ENCODE measurements around the gene TTLL11.

TTLL11 gene

GRCh38 chr9:122091682-122092592 is 1.2 kb downstream of the TTLL11 start:
- H3K27ac ChIP-seq = peak overlapping the region; percentile 72
- TF ChIP-seq ZFX (IDR thresholded peaks at IDR 0.05) (no peak), CTCF (conservative IDR thresholded peaks at IDR 0.05) (no peak)

- H3K27ac ChIP-seq = no peak overlapping the region
- no peak for TF ChIP-seq CTCF (conservative IDR thresholded peaks at IDR 0.05)
- TF ChIP-seq ZFX (IDR thresholded peaks at IDR 0.05) = no peak
Measured at GRCh38 chr9:122090981-122091380, 2.1 kb downstream of the TTLL11 start.

GRCh38 chr9:122090287-122090883 is 2.7 kb downstream of the TTLL11 start:
- no peak for TF ChIP-seq ZFX (IDR thresholded peaks at IDR 0.05)
- no peak for TF ChIP-seq CTCF (conservative IDR thresholded peaks at IDR 0.05)
- H3K27ac ChIP-seq = no peak overlapping the region

GRCh38 chr9:122088880-122089706 is 4.0 kb downstream of the TTLL11 start:
- H3K27ac ChIP-seq = no peak overlapping the region
- TF ChIP-seq CTCF (conservative IDR thresholded peaks at IDR 0.05) (no peak), ZFX (IDR thresholded peaks at IDR 0.05) (no peak)

GRCh38 chr9:122087406-122088200 is 5.5 kb downstream of the TTLL11 start:
- no peak overlapping the region for H3K27ac ChIP-seq
- TF ChIP-seq ZFX (IDR thresholded peaks at IDR 0.05) = no peak
- TF ChIP-seq CTCF (conservative IDR thresholded peaks at IDR 0.05) = no peak

- TF ChIP-seq CTCF (conservative IDR thresholded peaks at IDR 0.05) = no peak
- no peak overlapping the region for H3K27ac ChIP-seq
Measured at GRCh38 chr9:122086873-122087272, 6.2 kb downstream of the TTLL11 start.

All from C4-2B (cell line).